Activated CD8-positive, alpha-beta memory T cell treated with anti-CD3 and anti-CD28 coated beads, Interleukin-2, amount 50 U/mL, for 1 hour (primary cell): ENCODE results near the gene SERF1B.
"Not testable (repeated sequence)": the region's sequence is repeated elsewhere in the genome, so short reads cannot be mapped to it uniquely, and the experiment has no call there.

Experiments used
- DNase-seq: peaks from one replicate; pipeline ENCODE4 v3.0.0-alpha.2; 2020; ENCODE audit errors: extremely low read depth

The SERF1B gene

DNA sequence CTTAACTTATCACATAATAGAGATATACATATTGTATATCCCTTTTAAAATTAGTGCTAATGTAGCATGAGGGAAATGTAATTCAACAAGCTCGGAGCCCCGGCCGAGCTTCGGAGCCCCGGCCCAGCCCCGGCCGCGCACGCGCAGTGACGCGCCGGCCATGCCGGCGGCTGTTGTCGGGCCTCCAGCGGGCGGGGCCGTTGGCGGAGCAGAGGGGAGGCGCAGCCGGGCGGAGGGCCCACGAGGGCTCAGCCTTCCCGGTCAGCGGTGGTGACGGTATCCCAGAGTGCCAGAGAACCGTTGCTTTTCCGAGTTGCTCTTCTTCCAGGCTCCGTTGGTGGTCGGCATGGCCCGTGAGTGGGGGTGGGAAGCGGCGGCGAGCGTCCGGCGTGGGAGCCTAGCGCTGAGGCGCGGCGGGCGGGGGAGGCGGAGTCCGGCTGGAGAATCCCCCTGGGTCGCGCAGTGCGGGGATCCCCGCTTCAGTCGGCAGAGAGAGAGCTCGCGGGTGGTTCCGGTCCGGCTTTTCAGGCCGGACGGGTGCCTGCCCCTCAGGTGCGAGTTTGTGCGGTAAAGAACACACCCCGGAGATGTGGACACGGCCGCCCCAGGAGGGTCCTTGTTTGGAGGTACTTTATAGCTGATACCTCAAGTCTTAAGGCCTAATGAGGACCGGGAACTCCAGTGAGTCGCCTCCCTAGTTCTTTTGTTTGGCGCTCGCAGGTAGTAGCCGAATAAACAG is at the start of gene SERF1B:
SERF1B (plus strand) TSS at position 146 of the 739 bp plus-strand sequence; CDS start at position 347, 201 bp downstream.
- DNase-seq, result not testable (repeated sequence)

DNA sequence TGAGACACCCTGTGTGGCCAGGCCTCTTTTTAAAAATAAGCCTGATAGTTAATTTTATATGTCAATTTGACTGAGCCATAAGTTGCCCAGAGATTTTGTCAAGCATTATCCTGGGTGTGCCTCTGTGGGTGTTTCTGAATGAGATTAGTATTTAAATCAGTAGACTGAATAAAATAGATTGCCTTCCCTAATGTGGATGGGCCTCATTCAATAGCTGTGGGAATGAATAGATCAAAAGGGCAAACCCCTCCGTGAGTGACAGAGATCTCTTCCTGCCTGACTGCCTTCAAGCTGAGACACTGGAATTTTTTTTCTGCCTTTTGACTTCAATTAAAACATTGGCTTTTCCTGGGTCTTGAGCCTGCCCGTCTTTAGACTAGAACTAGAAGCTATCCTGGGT is 33.3 kb upstream of the SERF1B start:
- not testable (repeated sequence) for DNase-seq

DNA sequence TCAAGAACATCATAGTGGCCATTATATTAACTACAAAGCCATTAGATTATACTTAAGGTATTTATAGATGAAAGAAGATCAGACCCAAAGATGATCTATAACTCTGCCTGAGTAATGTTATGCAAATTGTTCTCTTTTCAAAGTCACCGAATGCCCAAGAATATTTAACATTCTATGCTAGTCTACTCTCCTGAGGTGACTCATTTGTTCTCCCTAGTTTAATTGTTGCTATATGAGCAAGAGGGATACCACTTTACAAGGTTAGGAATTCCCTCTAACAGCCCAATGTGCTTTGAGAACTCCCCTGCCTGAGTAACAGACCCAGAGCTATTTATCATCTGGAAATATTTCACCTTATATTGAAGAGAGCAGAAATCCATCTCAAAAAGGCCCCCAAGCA is 29.5 kb upstream of the SERF1B start:
- DNase-seq, result not testable (repeated sequence)

DNA sequence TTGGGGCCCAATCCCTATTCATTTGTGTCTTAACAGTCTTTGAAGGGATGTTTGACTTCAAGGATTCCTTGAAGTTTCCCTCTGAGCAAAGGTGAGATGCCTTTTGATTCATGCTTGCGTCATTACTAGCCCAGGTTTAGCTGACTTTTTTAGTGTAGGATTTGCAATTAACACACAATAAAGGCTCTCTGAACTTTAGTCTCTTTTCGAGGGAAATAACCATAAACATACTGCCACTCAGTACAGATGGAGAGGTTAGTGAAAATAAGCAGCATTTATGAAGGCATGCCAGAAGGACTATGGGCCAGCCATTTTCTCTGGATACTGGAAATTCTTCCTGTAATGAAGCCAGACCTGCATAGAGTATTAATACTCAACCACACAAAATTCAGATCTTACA is 4.4 kb upstream of the SERF1B start:
- not testable (repeated sequence) for DNase-seq

DNA sequence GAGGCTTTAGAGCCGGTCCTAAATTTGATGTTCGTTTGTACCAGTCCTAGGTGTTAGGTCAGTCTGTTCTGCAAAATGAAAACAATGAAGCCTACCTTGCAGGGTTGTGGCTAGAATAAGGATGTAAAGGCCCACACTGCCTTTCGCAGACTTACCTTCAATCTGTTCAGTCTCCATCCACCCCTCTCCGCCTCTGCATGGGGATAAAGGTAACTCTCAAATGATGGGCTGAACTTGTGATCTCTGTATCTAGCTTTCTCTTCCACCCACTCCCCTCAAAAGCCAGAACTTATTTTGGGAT is 744 bp downstream of the SERF1B start:
- DNase-seq, result not testable (repeated sequence)

DNA sequence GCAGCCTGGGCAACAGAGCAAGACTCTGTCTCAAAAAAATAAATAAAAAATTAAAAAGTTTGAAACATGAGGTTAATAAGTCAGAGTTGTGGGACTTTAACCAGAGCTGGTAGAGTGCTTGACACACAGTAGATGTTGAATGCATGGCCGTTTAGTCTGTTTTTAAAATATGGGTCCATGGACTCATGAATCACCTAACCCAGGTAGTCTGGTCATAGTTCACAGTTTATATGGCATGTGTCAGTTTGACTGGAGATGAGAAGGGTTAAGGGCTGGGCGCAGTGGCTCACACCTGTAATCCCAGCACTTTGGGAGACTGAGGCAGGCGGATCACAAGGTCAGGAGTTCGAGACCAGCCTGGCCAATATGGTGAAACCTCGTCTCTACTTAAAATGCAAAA is 6.2 kb downstream of the SERF1B start:
- DNase-seq, result not testable (repeated sequence)

DNA sequence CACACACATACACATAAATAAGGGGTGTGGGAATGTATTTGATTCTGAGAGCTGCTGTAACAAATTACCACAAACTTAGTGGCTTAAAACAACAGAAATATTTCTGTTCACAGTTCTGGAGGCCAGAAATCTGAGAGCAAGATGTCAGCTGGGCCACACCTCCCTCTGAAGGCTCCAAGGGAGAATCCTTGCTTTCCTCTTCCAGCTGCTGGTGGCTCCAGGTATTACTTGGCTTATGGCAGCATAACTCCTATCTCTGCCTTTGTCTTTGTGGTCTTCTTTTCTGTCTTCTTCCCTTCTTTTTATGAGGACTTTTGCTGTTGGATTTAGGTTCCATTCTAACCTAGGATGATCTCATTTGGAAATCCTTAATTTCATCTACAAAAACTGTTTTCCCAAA is 16.4 kb downstream of the SERF1B start:
- not testable (repeated sequence) for DNase-seq

DNA sequence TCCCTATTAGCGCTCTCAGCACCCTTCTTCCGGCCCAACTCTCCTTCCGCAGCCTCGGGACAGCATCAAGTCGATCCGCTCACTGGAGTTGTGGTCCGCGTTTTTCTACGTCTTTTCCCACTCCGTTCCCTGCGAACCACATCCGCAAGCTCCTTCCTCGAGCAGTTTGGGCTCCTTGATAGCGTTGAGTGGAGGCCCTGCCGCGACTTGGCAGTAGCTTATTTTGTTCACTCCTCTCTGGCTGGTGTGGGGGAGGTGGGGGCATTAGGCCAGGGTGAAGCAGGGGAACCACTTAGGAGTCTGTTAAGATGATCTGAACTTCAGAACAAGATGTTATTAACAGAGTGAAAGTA is 24.7 kb downstream of the SERF1B start:
- not testable (repeated sequence) for DNase-seq

DNA sequence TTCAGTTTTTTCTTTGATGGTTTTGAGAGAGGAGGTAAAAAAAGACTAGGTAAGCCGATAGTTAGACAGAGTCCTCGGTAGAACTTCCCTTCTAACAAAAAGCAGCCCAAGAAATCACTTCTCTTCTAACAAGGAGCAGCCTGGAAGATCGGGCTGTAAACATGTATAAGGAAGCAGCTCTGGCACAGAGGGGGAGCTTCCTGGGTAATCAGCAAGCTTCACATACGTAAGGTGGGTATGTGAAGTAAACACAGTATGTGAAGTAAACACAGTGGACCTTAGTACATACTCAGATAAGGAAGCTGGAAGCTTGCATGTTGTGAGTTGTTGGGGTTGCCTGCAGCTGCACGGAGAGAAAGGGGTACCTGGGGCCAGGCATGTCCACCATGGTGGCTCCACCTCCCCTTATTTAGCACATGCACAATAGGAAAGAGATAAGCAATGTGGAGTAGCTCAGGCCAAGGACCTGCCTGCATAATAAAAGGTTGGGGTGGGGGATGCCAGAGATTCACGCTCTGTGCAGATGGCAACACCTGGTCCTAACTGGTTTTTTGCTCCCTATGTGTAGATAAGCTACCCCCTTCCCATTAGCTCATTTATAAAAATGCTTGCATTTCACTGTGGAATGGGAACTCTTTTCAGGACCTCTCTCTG is 31.4 kb downstream of the SERF1B start:
- not testable (repeated sequence) for DNase-seq

DNA sequence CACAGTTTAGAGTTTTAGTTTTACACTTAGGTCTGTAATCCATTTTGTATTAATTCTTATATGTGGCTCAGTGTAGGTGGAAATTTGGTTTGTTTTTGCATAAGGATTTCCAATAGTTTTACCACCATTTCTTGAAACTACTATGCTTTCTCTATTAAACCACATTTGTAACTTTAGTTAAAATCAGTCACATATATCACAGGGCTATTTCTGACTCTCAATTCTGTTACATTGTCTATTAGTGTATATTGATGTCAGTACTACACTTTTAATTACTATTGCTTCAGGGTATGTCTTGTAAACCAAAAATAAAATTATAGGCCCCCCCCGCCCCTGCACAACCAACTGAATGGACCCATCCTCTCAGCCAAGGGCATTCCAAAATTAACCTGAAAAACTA is 32.1 kb downstream of the SERF1B start:
- not testable (repeated sequence) for DNase-seq

DNA sequence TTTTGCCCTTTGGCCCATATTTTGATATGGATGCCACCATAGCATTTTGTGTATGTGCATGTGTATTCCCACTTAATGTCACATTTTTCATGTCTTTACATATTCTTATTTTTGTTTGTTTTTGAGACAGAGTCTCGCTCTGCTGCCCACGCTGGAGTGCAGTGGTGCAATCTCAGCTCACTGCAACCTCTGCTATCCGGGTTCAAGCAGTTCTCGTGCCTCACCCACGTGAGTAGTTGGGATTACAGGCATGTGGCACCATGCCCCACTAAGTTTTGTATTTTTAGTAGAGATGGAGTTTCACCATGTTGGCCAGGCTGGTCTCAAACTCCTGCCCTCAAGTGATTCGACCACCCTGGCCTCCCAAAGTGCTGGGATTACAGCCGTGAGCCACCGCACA is 52.6 kb downstream of the SERF1B start:
- not testable (repeated sequence) for DNase-seq

DNA sequence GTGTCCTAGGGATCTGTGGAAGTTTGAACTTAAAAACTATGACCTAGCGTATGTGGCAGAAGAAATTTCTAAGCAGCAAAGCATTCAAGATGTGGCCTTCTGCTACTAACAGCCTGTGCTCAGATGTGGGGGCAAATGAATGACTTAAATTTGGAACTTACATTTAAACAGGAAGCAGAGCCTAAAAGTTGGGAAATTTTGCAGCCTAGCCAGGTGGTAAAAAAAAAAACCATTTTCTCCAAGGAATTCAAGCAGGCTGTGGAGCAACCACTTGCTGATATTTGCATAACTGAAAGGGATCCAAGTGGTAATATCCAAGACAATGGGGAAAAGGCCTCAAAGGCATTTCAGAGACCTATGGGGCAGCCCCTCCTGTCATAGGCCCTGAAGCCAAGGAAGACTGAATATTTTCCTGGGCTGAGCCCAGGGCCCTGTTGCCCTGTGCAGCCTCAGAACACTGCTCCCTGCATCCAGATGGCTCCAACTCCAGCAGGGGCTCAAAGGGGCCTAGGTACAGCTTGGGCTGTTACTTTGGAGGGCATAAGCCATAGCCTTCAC is 63.9 kb downstream of the SERF1B start:
- not testable (repeated sequence) for DNase-seq

DNA sequence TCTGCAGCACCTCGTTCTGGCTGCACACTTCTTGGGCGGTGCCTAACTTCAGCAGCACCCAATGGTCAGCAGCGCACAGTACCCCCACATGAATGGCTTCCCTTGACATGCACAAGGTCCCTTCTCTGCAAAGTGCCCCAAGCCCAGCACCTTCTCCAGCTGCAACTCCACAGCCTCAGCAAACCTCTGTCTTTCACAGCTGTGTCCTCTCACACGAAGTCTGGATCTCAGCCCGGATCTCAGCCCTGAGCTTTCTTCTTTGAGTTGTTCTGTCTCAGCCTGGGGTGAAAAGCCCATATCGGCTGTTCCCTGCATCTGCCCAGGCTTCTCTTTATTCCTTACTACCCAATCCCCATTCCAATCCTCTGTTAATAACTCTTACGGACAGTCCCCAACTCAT is 66.7 kb downstream of the SERF1B start:
- not testable (repeated sequence) for DNase-seq
